Forelimb muscle (tissue), 1 donor: ENCODE results near the gene CNTNAP4. TPM values are rescaled to one million over a fixed set of nuclear protein-coding genes. Genes with fewer than 3 reads are reported as not detected.

Source experiments
- DNase-seq: peaks from one replicate; pipeline ENCODE4 v3.0.0-alpha.2; 2013; ENCODE audit warnings: low read depth
- polyA plus RNA-seq: library from polyadenylated mRNA; unstranded; fragments of 120-200 nt; gene quantifications from one replicate; pipeline ENCODE4 v1.2.1, GENCODE V29; 2013; ENCODE audit not compliant: insufficient read length

The CNTNAP4 gene
- polyA plus RNA-seq, 1 donor, result 9.6 TPM

- no peak for DNase-seq
These were observed 306.7 kb downstream of the CNTNAP4 start for GRCh38 chr16:76583945-76584344.

- DNase-seq, result no peak
These were observed 321.3 kb downstream of the CNTNAP4 start for GRCh38 chr16:76598498-76598897.

GRCh38 chr16:76607317-76607716 lies 330.1 kb downstream of the CNTNAP4 start:
- DNase-seq, result no peak
